Uterus (tissue), 2 donors: ENCODE data around the gene PTS.

Experiments
- POLR2A ChIP-seq, 2 donors: fragments of 450-650 bp; IDR thresholded peaks; one replicate each; pipeline ENCODE4 v1.6.1; 2016; ENCODE audit warnings: antibody characterized with exemption in 2 of 2, mild to moderate bottlenecking in 1 of 2, moderate library complexity in 1 of 2
- TF ChIP-seq, protein P1 (sequence below), 4 experiments: fragments of 200-600 bp in 2 of 4; fragments of 450-650 bp in 2 of 4; sonication (generic) in 2 of 4; IDR thresholded peaks; one replicate each; pipeline ENCODE4 v1.5.1; 2016 to 2019; ENCODE audit warnings: antibody characterized with exemption in 4 of 4, mild to moderate bottlenecking in 2 of 4, moderate library complexity in 1 of 4

DNA sequence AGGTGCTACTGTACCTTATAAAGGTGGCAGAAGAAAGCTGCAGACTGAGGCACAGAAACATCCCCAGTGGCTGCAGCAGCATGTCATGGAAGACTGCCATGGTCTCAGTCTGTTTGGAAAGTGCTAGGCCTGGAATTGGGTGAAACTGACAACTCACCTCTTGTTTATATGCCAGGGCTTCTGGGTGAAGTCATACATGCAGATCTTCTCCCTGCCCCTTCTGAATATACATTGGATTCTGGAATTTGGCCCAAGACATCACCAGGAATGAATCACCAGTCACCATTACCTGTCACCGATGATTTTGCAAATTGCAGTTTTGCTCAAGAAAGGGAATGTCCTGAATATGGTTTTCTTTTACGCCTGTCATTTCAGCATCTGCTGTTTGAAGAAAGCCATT lies 34.3 kb downstream of the PTS start, which contains the start of gene PLET1:
- TF ChIP-seq POLR2A (IDR thresholded peaks at IDR 0.05): no peak
- TF ChIP-seq, protein P1, sequence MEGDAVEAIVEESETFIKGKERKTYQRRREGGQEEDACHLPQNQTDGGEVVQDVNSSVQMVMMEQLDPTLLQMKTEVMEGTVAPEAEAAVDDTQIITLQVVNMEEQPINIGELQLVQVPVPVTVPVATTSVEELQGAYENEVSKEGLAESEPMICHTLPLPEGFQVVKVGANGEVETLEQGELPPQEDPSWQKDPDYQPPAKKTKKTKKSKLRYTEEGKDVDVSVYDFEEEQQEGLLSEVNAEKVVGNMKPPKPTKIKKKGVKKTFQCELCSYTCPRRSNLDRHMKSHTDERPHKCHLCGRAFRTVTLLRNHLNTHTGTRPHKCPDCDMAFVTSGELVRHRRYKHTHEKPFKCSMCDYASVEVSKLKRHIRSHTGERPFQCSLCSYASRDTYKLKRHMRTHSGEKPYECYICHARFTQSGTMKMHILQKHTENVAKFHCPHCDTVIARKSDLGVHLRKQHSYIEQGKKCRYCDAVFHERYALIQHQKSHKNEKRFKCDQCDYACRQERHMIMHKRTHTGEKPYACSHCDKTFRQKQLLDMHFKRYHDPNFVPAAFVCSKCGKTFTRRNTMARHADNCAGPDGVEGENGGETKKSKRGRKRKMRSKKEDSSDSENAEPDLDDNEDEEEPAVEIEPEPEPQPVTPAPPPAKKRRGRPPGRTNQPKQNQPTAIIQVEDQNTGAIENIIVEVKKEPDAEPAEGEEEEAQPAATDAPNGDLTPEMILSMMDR (IDR thresholded peaks at IDR 0.05): no peak
